ENCODE data around the gene INSC.

Gene INSC

DNA sequence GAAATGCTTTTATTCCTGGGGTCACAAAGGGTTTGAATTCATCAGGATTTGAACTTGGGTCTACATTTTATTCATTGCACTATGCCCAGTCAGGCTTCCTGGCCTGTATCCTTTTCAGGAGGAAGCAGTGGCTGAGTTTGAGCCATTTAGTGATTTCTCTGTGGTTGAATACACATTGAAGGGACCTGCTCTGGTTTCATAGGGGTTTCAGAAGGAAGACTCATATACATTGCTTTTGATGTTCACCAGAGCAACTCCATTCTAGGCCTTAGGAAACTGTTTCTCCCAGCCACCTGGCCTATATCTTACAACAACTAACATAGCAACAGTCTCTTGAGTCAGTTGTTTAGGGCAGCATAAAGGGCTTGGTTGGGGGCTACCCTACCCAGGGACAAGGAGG is 165.7 kb downstream of the INSC start:
- DNase-seq, result no peak

DNA sequence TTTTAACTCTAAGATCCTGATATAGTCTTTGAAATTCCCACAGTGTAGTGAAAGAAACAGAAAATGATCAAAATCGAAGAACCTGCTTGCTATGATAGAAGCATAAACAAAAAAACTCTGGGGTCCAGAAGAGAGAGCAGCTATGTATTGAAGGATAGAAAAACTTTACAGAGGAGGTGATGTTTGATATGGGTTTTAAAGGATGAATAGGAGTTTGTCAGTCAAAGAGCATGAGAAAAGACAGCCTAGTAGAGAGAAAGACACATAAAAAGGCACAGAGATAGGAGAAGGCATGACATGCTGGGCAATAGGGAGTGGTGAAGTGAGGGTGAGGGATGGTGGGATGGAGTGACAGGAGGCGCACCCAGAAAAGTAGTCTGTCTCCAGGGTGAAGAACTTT is 168.0 kb downstream of the INSC start:
- no peak for DNase-seq

DNA sequence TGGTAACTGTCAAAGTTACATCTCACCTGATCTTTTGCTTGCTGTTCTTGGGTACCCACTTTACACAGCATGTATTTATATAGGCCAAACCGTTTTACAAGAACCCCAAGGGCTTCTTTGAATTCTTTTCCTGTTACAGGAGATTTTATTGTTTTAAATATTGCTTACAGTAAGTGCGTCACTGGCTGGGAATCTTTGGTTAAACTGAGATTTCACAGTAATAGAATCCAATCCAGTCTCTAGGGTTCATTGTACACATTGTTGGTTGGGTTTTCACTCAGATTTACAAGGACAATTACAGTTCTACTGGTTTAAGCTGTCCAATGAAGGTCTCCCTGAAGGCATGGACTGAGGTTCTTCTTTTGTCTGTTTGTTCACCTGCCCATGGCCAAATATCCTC is 171.7 kb downstream of the INSC start:
- DNase-seq, result no peak

DNA sequence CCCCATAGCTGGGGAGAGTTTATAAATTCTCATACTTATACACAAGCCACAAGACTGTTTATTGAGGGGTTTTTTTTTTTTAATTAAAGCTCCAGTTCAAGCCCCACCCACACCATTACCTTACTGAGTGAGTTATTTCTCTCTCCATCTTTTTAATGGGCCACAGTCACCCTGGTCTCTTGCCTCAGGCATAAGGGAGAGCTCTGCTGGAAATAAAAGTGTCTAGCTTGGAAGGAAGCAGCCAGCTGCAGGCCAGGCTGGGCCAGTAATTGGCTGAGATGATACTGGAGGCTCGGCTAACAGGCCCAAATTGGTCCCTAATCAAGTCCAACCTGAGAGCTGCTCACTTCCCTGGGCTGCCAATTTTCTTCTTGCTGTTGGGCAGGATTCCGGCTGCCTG is 174.1 kb downstream of the INSC start:
- DNase-seq, result no peak

DNA sequence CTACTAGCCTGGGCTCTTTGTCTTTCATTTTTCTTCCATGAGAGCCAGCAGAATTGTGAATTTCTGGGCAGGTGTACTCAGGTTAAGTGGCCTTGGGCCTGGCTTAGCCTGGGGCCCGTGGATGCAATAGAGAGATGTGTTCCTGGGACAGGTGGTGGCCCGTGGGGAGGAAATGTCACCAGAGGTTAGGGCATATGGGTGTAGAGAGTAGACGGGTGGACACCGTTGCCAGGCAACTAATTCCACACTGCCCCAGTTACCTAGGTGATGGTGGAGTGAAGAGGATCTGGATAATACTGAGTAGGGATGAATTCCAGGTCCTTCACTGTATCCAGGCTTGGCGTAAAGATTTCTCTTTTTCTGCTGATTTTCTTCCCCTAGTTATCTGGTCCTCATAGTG is 175.0 kb downstream of the INSC start:
- DNase-seq, result peak in 3 of 51 donors; percentile 5 to 7 (median 7)

DNA sequence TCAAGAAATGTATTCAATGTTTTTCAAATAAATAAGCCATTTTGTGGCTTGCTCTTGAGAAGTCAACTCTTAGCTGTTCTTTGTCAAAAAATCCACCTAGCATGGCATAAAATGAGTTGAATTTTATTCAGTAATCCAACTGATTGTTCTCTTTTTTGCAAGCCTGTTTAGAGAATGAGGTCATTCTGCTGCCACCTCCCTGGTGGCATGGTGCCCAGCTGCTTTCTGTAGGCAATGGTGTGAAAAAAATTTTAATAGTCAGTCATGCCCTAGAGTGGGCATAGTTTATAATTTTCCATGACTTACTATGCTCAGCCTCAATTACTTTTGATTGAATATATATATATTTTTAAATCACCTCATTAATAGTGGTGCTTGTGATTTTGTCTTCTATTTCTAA is 177.2 kb downstream of the INSC start:
- peak in 8 of 51 donors; percentile 2 to 29 (median 18) for DNase-seq

DNA sequence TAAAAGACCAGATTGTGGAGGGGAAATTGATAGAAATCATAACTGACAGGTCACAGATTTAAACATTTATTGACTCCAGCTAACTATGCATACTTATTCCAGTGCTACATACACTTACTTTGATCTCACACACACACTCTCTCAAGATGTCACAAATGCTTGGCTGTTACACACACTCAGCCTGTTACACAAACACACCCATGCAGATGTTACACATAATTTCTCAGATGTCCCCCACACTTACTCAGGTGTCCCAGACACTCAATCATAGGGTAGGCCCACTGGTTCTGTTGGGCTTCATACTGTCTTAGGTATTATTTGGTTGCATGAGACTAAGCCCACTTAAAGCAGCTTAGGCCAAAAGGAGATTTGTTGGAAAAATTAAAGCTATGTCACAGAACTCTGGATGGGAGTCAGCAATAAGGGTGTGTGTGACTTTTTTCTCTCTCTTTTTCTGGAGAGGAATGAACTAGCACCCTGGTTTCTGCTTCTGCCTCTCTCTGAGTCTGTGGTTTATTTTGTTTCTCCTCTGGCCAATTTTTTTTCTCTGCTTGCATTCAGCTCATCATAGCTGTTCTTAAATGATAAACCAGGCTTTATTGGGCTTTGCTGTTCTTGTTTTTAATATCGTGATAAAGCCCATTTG is 179.4 kb downstream of the INSC start:
- no peak for DNase-seq

DNA sequence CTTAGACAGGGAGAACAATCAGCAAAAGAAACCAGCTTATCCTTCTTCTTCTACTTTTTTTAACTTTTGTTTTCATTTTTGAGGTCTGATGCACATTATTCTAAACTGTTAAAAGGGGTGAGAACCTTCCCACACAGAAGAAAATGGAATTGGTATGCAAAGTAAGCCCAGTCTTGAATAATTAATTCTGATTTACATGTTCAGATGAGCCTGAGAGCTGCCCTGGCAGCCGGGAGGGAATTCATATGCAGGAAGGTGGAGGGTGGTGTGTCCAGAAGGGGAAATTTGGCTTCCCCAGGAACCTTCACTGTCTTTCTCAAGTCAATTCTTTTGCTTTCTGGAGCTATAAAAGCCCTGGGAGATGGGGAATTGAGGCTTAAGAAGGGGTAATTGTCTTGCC is 181.0 kb downstream of the INSC start:
- DNase-seq, result no peak

Data from hypothalamus (tissue), 51 donors.